ENCODE results near the gene RPS18. TPM values are rescaled to one million over a fixed set of nuclear protein-coding genes. Genes with fewer than 3 reads are reported as not detected.

RPS18 gene
- total and polyA plus RNA-seq, 10 of the 15 experiments (the other 5 are each of a cell fraction or from before 2014, with no cell fraction given): 4,228 to 20,828 (median 7,406) TPM

DNA sequence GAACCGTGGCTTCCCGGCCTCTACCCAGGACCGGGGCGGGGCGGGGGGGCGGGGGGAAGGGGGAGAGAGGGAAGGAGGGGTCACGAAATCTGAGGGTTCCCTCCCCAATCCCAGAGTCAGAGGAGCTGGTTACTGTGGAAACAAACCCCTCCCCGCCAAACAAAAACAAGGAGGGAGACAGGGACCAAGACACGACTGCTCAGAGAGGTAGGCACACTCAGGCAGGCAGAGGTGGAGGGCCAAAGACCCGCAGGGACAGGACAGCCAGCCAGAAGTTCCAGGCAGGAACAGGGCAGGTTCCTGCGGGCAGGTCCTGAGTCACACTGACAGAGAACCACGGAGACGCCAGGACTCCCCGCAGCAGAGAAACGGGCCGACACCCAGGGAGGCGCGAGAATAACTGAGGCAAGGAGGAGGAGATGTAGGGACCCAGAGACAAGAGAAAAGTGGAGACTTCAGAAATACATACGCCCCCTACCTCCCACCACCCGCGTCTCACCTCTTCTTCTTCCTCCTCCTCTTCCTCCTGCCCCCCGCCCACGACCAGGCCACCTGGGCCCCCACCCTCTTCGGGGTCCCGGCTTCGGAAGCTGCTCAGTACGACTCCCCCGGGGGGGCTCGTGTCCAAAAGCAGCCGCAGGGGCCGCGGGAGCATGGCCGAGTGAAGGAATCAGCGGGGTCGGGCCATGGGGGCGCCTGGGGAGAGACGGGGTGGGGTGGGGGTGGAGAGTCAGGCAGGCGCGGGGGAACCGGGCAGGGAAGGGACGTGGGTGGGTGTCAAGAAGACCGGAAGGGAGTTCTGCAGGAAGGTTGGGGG lies 26.3 kb downstream of the RPS18 start (continued):
- TF ChIP-seq, protein P1, sequence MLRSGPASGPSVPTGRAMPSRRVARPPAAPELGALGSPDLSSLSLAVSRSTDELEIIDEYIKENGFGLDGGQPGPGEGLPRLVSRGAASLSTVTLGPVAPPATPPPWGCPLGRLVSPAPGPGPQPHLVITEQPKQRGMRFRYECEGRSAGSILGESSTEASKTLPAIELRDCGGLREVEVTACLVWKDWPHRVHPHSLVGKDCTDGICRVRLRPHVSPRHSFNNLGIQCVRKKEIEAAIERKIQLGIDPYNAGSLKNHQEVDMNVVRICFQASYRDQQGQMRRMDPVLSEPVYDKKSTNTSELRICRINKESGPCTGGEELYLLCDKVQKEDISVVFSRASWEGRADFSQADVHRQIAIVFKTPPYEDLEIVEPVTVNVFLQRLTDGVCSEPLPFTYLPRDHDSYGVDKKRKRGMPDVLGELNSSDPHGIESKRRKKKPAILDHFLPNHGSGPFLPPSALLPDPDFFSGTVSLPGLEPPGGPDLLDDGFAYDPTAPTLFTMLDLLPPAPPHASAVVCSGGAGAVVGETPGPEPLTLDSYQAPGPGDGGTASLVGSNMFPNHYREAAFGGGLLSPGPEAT (IDR thresholded peaks at IDR 0.05; ENCODE audit: low read depth): no peak
- TF ChIP-seq POLR2A (IDR thresholded peaks at IDR 0.05; ENCODE audit: low read depth, low read length): 0 out of 2 replicates have a peak, but pooled peaks have one; percentile 52
- TF ChIP-seq ATF7 (IDR thresholded peaks at IDR 0.05; ENCODE audit: low read depth): no peak
- no peak; the same call in 1 of the 2 replicates for TF ChIP-seq POLR2AphosphoS2 (IDR thresholded peaks at IDR 0.05; ENCODE audit: low read depth, low read length)
- no peak for TF ChIP-seq NR2F1 (conservative IDR thresholded peaks at IDR 0.05)
- no peak for TF ChIP-seq SREBF2 (IDR thresholded peaks at IDR 0.05; ENCODE audit: low read length)
- TF ChIP-seq ZBED1 (IDR thresholded peaks at IDR 0.05; ENCODE audit: borderline replicate concordance): no peak
- TF ChIP-seq, protein P2, sequence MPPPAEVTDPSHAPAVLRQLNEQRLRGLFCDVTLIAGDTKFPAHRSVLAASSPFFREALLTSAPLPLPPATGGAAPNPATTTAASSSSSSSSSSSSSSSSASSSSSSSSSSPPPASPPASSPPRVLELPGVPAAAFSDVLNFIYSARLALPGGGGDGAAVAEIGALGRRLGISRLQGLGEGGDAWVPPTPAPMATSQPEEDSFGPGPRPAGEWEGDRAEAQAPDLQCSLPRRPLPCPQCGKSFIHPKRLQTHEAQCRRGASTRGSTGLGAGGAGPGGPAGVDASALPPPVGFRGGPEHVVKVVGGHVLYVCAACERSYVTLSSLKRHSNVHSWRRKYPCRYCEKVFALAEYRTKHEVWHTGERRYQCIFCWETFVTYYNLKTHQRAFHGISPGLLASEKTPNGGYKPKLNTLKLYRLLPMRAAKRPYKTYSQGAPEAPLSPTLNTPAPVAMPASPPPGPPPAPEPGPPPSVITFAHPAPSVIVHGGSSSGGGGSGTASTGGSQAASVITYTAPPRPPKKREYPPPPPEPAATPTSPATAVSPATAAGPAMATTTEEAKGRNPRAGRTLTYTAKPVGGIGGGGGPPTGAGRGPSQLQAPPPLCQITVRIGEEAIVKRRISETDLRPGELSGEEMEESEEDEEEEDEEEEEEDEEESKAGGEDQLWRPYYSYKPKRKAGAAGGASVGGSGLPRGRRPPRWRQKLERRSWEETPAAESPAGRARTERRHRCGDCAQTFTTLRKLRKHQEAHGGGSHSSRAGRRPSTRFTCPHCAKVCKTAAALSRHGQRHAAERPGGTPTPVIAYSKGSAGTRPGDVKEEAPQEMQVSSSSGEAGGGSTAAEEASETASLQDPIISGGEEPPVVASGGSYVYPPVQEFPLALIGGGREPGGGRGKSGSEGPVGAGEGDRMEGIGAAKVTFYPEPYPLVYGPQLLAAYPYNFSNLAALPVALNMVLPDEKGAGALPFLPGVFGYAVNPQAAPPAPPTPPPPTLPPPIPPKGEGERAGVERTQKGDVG (CRISPR knock-in tag; IDR thresholded peaks at IDR 0.05): no peak
- TF ChIP-seq MXI1 (IDR thresholded peaks at IDR 0.05; ENCODE audit: low read depth, low read length): no peak; the same call in 1 of the 2 replicates
- TF ChIP-seq BCL11A (IDR thresholded peaks at IDR 0.05; ENCODE audit: low read depth, low read length): no peak
